H1 (cell line): ENCODE measurements around the gene SPATS2.

Source experiments
- CREB1 ChIP-seq: IDR thresholded peaks from 2 replicates; pipeline ENCODE4 v1.6.1; 2012; ENCODE audit warnings: inconsistent platforms
- POLR2A ChIP-seq, 2 experiments: IDR thresholded peaks; 1 replicate in 1 of 2; 2 replicates in 1 of 2; pipeline ENCODE4 v1.6.1; 2011; ENCODE audit warnings: low read depth in 2 of 2, low read length in 2 of 2, mild to moderate bottlenecking in 2 of 2; ENCODE audit errors: control extremely low read depth in 1 of 2
- TF ChIP-seq, protein P1 (sequence below), 3 experiments: IDR thresholded peaks; 1 replicate in 2 of 3; 2 replicates in 1 of 3; pipeline versions ENCODE4 v1.5.1 to v1.6.1; 2011; ENCODE audit warnings: low read length in 3 of 3, mild to moderate bottlenecking in 3 of 3, inconsistent platforms in 2 of 3, low read depth in 1 of 3, moderate library complexity in 1 of 3; ENCODE audit not compliant: insufficient read depth in 1 of 3; ENCODE audit errors: control extremely low read depth in 1 of 3

DNA sequence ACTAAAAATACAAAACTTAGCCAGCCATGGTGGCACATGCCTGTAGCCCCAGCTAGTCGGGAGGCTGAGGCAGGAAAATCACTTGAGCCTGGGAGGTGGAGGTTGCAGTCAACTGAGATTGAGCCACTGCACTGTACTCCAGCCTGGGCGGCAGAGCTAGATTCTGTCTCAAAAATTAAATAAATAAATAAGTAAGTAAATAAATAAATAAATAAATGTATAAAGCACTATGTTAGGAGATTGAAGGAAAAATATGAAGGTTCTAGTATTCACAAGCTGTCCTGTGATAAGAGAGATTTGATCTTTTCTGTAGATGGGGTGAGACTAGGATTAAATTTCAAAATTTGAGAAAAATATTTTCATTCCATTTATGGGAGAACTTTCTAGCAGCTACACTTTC lies 14.9 kb upstream of the SPATS2 start:
- no peak for TF ChIP-seq CREB1
- TF ChIP-seq, protein P1, sequence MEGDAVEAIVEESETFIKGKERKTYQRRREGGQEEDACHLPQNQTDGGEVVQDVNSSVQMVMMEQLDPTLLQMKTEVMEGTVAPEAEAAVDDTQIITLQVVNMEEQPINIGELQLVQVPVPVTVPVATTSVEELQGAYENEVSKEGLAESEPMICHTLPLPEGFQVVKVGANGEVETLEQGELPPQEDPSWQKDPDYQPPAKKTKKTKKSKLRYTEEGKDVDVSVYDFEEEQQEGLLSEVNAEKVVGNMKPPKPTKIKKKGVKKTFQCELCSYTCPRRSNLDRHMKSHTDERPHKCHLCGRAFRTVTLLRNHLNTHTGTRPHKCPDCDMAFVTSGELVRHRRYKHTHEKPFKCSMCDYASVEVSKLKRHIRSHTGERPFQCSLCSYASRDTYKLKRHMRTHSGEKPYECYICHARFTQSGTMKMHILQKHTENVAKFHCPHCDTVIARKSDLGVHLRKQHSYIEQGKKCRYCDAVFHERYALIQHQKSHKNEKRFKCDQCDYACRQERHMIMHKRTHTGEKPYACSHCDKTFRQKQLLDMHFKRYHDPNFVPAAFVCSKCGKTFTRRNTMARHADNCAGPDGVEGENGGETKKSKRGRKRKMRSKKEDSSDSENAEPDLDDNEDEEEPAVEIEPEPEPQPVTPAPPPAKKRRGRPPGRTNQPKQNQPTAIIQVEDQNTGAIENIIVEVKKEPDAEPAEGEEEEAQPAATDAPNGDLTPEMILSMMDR (IDR thresholded peaks at IDR 0.05; ENCODE audit: control extremely low read depth in 1 of 3, insufficient read depth in 1 of 3, low read depth in 1 of 3, low read length in 3 of 3), result no peak
- TF ChIP-seq POLR2A (IDR thresholded peaks at IDR 0.05; ENCODE audit: control extremely low read depth in 1 of 2, low read depth in 2 of 2, low read length in 2 of 2), result no peak
